ENCODE measurements around the gene MOCOS. TPM values are rescaled to one million over a fixed set of nuclear protein-coding genes. Genes with fewer than 3 reads are reported as not detected.

MOCOS gene
- total and polyA plus RNA-seq, 2 experiments from 2014 or later, result 0.27 to 0.60 TPM

GRCh38 chr18:36196238-36196995 lies 9.1 kb downstream of the MOCOS start:
- TF ChIP-seq, protein P1, sequence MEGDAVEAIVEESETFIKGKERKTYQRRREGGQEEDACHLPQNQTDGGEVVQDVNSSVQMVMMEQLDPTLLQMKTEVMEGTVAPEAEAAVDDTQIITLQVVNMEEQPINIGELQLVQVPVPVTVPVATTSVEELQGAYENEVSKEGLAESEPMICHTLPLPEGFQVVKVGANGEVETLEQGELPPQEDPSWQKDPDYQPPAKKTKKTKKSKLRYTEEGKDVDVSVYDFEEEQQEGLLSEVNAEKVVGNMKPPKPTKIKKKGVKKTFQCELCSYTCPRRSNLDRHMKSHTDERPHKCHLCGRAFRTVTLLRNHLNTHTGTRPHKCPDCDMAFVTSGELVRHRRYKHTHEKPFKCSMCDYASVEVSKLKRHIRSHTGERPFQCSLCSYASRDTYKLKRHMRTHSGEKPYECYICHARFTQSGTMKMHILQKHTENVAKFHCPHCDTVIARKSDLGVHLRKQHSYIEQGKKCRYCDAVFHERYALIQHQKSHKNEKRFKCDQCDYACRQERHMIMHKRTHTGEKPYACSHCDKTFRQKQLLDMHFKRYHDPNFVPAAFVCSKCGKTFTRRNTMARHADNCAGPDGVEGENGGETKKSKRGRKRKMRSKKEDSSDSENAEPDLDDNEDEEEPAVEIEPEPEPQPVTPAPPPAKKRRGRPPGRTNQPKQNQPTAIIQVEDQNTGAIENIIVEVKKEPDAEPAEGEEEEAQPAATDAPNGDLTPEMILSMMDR (IDR thresholded peaks at IDR 0.05; ENCODE audit: low read depth, low read length), result no peak

DNA sequence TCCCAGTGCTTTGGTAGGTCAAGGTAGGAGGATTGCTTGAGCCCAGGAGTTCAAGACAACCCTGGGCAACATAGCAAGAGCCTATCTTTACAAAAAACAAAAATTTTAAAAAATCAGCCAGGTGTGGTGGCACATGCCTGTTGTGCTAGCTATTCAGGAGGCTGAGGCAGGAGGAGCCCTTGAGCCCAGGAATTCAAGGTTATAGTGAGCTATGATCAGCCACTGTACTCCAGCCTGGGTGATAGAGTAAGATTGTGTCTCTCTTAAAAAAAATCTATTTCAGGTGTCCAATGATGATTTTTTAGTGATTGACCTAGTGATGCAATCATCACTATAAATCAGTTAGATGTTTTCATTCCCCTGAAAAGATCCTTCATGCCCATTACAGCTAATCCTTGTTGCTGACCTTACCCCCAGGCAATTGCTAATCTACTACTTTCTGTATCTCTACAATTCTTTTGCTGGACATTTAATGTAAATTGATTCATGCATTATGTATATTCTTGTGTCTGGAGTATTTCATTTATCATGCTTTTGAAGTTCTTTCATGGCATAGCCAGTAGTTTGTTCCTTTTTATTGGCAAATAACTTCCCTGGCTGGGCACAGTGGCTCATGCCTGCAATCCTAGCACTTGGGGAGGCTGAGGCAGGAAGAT lies 10.3 kb downstream of the MOCOS start:
- Histone ChIP-seq H3K4me3 (no peak overlapping the region), H3K27ac (no peak overlapping the region), H3K36me3 (no peaks in the 10 kb centered on the region), H3K4me1 (ENCODE audit: low read depth) (no peaks in the 10 kb centered on the region), H3K9me3 (ENCODE audit: low read depth) (no peaks in the 10 kb centered on the region), H3K27me3 (peaks cover 4% of the 10 kb centered on the region)
- no peak for DNase-seq (ENCODE audit: low read depth in 1 of 2, low spot score in 1 of 2)
- TF ChIP-seq, protein P1 (IDR thresholded peaks at IDR 0.05; ENCODE audit: low read depth, low read length), result no peak

More at GRCh38 chr18:36196238-36196995, 9.1 kb downstream of the MOCOS start:
- Histone ChIP-seq H3K36me3 (no peaks in the 10 kb centered on the region), H3K4me3 (no peak overlapping the region), H3K4me1 (ENCODE audit: low read depth) (no peaks in the 10 kb centered on the region), H3K9me3 (ENCODE audit: low read depth) (no peaks in the 10 kb centered on the region), H3K27ac (no peak overlapping the region), H3K27me3 (peaks cover 4% of the 10 kb centered on the region)
- no peak for DNase-seq (ENCODE audit: low read depth in 1 of 2, low spot score in 1 of 2)

DNA sequence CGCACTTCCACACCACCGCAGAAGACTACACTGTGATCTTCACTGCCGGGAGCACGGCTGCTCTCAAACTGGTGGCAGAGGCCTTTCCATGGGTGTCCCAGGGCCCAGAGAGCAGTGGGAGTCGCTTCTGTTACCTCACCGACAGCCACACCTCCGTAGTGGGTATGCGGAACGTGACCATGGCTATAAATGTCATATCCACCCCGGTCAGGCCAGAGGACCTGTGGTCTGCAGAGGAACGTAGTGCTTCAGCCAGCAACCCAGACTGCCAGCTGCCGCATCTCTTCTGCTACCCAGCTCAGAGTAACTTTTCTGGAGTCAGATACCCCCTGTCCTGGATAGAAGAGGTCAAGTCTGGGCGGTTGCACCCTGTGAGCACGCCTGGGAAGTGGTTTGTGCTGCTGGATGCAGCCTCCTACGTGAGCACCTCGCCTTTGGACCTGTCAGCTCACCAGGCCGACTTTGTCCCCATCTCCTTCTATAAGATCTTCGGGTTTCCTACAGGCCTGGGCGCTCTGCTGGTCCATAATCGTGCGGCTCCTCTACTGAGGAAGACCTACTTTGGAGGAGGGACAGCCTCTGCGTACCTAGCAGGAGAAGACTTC lies 12.5 kb downstream of the MOCOS start:
- no peak overlapping the region for H3K4me3 ChIP-seq
- H3K27ac ChIP-seq, result no peak overlapping the region
- TF ChIP-seq, protein P1 (IDR thresholded peaks at IDR 0.05; ENCODE audit: low read depth, low read length), result no peak
- H3K27me3 ChIP-seq, result peaks cover 4% of the 10 kb centered on the region
- H3K9me3 ChIP-seq (ENCODE audit: low read depth), result no peaks in the 10 kb centered on the region
- DNase-seq (ENCODE audit: low read depth in 1 of 2, low spot score in 1 of 2), result no peak
- no peaks in the 10 kb centered on the region for H3K36me3 ChIP-seq
- no peaks in the 10 kb centered on the region for H3K4me1 ChIP-seq (ENCODE audit: low read depth)

DNA sequence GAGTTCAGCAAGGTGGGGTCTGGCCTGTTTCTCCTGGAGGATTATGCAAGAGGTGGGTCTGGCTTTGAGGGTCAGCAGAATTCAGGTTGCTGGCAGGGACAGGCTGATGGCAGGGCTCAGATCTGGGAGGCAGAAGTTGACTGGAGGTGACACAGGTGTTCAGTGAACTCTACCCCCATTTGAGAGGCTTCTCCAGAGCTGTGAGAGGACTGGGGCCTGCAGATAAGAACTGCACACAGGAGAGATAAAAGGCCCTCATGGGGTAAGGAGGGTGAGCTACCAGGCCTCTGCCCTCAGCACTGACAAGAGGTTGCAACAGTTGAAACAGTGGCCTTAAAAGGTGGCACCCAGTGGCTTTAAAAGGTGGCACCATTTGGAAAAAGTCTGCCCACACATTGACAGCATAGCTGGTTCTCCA lies 13.1 kb downstream of the MOCOS start:
- Histone ChIP-seq H3K27ac (no peak overlapping the region), H3K27me3 (peaks cover 4% of the 10 kb centered on the region), H3K4me1 (ENCODE audit: low read depth) (no peaks in the 10 kb centered on the region), H3K9me3 (ENCODE audit: low read depth) (no peaks in the 10 kb centered on the region), H3K4me3 (no peak overlapping the region), H3K36me3 (no peaks in the 10 kb centered on the region)
- TF ChIP-seq, protein P1 (IDR thresholded peaks at IDR 0.05; ENCODE audit: low read depth, low read length), result no peak
- no peak for DNase-seq (ENCODE audit: low read depth in 1 of 2, low spot score in 1 of 2)

- TF ChIP-seq, protein P1 (IDR thresholded peaks at IDR 0.05; ENCODE audit: low read depth, low read length), result no peak
- Histone ChIP-seq H3K4me1 (ENCODE audit: low read depth) (no peaks in the 10 kb centered on the region), H3K4me3 (no peak overlapping the region), H3K27ac (no peak overlapping the region), H3K36me3 (no peaks in the 10 kb centered on the region), H3K9me3 (ENCODE audit: low read depth) (no peaks in the 10 kb centered on the region), H3K27me3 (no peaks in the 10 kb centered on the region)
- DNase-seq (ENCODE audit: low read depth in 1 of 2, low spot score in 1 of 2), result no peak
Observed at GRCh38 chr18:36201765-36202164, 14.5 kb downstream of the MOCOS start.
